ENCODE results near the gene TSPAN31.
"Not testable (repeated sequence)": the region's sequence is repeated elsewhere in the genome, so short reads cannot be mapped to it uniquely, and the experiment has no call there.

Gene TSPAN31

GRCh38 chr12:57721846-57722608 lies 22.8 kb upstream of the TSPAN31 start:
- DNase-seq = not testable (repeated sequence)

GRCh38 chr12:57722716-57723629 lies 21.9 kb upstream of the TSPAN31 start:
- no peak for DNase-seq

- DNase-seq = no peak
Observed at GRCh38 chr12:57723630-57723962, 21.2 kb upstream of the TSPAN31 start.

- DNase-seq = no peak
Observed at GRCh38 chr12:57724003-57724935, 20.6 kb upstream of the TSPAN31 start.

GRCh38 chr12:57724936-57725740 lies 19.7 kb upstream of the TSPAN31 start:
- no peak for DNase-seq

GRCh38 chr12:57725851-57726150 lies 19.0 kb upstream of the TSPAN31 start:
- DNase-seq = no peak

GRCh38 chr12:57726151-57726883 lies 18.5 kb upstream of the TSPAN31 start:
- DNase-seq = peak in 45 of 56 donors; percentile 7 to 73 (median 32)

GRCh38 chr12:57726884-57727757 lies 17.7 kb upstream of the TSPAN31 start:
- DNase-seq = peak in 2 of 56 donors; percentile 12 to 40

- DNase-seq = no peak
Observed at GRCh38 chr12:57727758-57728395, 17.0 kb upstream of the TSPAN31 start.

- DNase-seq = no peak
Observed at GRCh38 chr12:57729321-57729844, 15.5 kb upstream of the TSPAN31 start.

- DNase-seq = no peak
Observed at GRCh38 chr12:57730336-57731067, 14.3 kb upstream of the TSPAN31 start.

- DNase-seq = no peak
Observed at GRCh38 chr12:57731411-57732080, 13.3 kb upstream of the TSPAN31 start.

GRCh38 chr12:57732270-57732669 lies 12.6 kb upstream of the TSPAN31 start:
- no peak for DNase-seq

GRCh38 chr12:57732726-57733593 lies 11.9 kb upstream of the TSPAN31 start:
- no peak for DNase-seq

- DNase-seq = no peak
Observed at GRCh38 chr12:57733928-57734327, 10.9 kb upstream of the TSPAN31 start.

- DNase-seq = no peak
Observed at GRCh38 chr12:57734591-57734990, 10.2 kb upstream of the TSPAN31 start.
